GM06990 (cell line): Measurements from ENCODE around the gene TRIM38.
"Not testable (repeated sequence)": the region's sequence is repeated elsewhere in the genome, so short reads cannot be mapped to it uniquely, and the experiment has no call there.

Experiments used
- DNase-seq: peaks from one replicate; pipeline ENCODE4 v3.0.0-alpha.2; 2011; ENCODE audit not compliant: insufficient read length; ENCODE audit errors: extremely low read depth
- H3K27me3 ChIP-seq: replicated peaks from 2 replicates; pipeline ENCODE4 v1.6.0; 2011; ENCODE audit warnings: low read length; ENCODE audit not compliant: control insufficient read depth, insufficient read depth
- H3K36me3 ChIP-seq: 2 replicates; pipeline ENCODE4 v1.5.1; 2011; ENCODE audit warnings: low read length; ENCODE audit not compliant: control insufficient read depth, insufficient read depth
- H3K4me3 ChIP-seq: replicated peaks from 2 replicates; pipeline ENCODE4 v1.5.1; 2011; ENCODE audit warnings: low read depth, mild to moderate bottlenecking, control low read depth, low read length
- TF ChIP-seq, protein P1 (sequence below): IDR thresholded peaks from 2 replicates; pipeline ENCODE4 v1.5.1; 2011; ENCODE audit warnings: low read length, control low read depth, mild to moderate bottlenecking, inconsistent platforms; ENCODE audit not compliant: insufficient read depth, poor library complexity, severe bottlenecking

TRIM38 gene

DNA sequence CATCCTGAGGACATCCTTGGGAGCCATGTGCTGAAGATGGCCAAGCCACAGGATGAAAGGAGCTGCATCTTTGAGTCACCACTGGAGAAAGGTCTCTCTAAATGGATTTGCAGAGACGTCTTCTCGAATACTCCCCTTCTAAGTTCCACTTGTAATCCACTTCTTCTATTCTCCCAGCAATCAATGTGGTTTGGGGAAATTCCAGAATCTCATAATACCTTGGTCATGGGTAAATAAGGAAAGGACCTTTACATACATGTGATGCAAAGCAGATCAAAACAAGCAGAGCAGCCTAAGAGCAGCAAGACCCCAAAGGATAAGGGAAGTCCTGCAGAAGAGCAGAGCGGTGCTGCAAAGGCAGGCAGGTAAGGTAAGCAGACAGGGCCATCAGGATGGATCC, 35.3 kb downstream of the TRIM38 start:
- Histone ChIP-seq H3K27me3 (no peaks in the 10 kb centered on the region), H3K4me3 (no peak overlapping the region), H3K36me3 (no peaks in the 10 kb centered on the region; the same call in 1 of the 2 replicates)
- no peak for DNase-seq
- TF ChIP-seq, protein P1, sequence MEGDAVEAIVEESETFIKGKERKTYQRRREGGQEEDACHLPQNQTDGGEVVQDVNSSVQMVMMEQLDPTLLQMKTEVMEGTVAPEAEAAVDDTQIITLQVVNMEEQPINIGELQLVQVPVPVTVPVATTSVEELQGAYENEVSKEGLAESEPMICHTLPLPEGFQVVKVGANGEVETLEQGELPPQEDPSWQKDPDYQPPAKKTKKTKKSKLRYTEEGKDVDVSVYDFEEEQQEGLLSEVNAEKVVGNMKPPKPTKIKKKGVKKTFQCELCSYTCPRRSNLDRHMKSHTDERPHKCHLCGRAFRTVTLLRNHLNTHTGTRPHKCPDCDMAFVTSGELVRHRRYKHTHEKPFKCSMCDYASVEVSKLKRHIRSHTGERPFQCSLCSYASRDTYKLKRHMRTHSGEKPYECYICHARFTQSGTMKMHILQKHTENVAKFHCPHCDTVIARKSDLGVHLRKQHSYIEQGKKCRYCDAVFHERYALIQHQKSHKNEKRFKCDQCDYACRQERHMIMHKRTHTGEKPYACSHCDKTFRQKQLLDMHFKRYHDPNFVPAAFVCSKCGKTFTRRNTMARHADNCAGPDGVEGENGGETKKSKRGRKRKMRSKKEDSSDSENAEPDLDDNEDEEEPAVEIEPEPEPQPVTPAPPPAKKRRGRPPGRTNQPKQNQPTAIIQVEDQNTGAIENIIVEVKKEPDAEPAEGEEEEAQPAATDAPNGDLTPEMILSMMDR, result no peak

DNA sequence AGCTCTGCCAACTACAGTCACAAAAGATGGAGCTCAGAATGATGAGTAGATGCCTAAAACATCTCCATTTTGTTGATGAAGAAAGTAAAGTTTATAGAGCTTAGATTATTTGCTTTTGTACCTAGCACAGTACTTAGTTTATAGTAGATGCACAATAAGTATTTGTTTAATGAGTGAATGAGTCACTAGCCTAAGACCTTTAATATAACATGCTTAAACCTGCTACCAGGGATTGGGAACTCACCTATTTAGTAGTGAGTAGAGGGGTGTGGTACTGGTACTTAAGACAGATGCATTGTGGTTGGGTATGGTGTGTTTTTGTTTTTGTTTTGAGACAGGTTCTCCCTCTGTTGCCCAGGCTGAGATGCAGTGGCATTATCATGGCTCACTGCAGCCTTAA, 35.8 kb downstream of the TRIM38 start:
- Histone ChIP-seq H3K27me3 (no peaks in the 10 kb centered on the region), H3K36me3 (no peaks in the 10 kb centered on the region; the same call in 1 of the 2 replicates), H3K4me3 (no peak overlapping the region)
- DNase-seq, result no peak
- TF ChIP-seq, protein P1, result no peak

DNA sequence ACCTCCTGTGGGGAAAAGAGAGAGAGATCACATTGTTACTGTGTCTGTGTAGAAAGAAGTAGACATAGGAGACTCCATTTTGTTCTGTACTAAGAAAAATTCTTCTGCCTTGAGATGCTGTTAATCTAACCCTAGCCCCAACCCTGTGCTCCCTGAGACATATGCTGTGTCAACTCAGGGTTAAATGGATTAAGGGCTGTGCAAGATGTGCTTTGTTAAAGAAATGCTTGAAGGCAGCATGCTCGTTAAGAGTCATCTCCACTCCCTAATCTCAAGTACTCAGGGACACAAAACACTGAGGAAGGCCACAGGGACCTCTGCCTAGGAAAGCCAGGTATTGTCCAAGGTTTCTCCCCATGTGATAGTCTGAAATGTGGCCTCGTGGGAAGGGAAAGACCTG, 36.6 kb downstream of the TRIM38 start:
- not testable (repeated sequence) for H3K27me3 ChIP-seq, H3K4me3 ChIP-seq, H3K36me3 ChIP-seq, DNase-seq

DNA sequence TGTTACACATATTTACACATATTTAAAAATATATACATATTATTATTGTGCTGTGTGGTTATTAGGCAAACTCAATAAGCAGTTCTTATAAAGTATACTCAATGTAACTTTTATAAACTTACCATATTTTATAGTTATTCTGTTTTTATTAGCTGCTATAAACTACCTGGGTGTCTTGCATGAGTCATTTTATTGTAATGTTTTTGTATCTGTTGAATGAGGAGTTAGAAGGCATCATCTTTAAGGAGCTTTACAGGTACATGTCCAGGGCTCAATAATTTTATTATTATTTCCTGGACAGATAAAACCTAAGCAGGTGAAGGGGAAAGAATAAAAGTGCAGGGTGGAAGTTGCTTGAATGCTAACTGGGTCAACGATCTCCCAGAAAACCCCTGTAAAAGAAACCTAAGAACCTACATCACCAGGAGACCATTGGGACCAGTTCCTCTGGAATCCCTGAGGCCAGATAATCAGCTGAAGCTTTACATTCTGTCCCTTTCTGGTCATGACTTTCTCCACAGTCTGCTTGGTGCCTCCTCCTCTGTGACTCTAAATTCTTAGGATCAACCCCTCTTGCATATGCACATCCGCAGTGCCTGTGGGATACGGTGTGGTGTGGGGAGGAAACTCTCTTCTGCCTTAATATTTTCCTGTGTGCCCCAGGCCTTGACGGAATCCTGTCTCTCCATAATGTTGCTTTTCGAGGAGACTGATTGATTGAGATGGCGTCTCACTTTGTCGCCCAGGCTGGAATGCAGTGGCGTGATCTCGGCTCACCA, 38.0 kb downstream of the TRIM38 start:
- H3K4me3 ChIP-seq, result no peak overlapping the region
- no peak for DNase-seq
- no peaks in the 10 kb centered on the region; the same call in 1 of the 2 replicates for H3K36me3 ChIP-seq
- TF ChIP-seq, protein P1, result no peak
- H3K27me3 ChIP-seq, result no peaks in the 10 kb centered on the region

DNA sequence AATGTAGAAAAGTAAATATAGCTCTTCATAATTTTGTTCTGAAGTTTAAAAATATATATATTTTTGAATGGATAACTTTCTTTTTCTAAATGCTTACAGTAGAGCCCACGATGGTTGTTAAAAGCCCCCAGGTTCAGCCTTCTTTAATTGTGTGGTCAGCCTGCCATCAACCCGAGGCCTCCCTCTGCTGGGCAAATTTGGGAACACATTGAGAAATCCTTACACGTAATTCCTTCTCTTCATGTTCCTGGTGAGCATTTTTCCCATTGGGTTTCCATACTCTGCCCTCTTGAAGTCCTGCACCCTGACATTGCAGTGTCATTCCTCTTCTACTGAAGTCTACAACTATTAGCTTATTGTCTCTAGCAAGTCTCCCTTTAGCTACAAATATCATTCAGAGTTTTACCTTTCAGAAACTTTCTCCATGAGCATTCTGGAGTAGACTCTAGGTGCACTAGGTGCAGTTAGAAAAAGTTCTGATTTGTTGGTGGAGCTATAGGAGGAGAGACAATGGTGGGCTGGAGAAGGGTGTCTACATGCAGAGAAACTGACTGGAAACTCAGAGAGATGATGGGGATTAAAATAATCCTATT, 40.6 kb downstream of the TRIM38 start:
- Histone ChIP-seq H3K4me3 (no peak overlapping the region), H3K27me3 (no peaks in the 10 kb centered on the region), H3K36me3 (no peaks in the 10 kb centered on the region; the same call in 1 of the 2 replicates)
- no peak for DNase-seq
- TF ChIP-seq, protein P1, result peak; percentile 78

DNA sequence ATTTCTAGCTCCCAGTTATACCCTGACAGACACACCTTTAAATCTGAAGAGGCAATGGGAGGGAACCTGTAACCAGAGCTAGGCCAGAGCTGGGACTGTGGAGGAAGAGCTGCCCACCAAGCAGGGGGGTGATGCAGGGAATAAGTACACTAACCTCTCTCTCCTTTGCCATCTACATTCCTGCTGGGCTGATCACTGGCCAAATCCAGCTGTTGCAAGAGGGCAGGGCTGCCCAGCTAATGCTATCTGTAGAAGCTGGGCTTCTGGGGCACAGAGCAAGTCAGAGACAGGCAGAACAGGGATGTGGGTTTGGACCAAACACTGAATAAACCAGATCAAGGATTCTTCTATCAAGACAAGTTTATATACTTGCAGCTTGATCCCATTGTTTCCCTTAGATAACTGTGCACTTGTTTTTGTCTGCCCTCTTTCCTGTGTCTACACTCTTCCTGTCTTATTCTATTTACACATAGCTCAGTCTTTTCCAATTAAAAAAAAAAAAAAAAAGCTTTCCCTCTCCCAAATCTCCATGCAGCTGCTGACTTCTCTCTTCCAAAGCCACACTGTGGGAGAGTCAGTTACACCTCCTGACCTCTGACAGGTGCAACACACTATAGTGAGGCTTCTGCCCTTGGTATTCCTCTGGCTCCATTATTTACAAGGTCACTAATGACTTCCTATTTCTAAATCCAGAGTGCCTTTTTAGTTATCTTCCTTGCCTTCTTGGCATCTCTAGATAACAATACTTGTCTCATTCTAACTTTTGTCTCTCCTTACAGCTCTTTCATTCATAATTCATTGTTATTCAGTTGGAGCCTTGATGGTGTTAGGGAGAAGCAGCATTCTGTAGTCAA, 43.7 kb downstream of the TRIM38 start:
- Histone ChIP-seq H3K27me3 (no peaks in the 10 kb centered on the region), H3K4me3 (no peak overlapping the region), H3K36me3 (no peaks in the 10 kb centered on the region)
- TF ChIP-seq, protein P1, result no peak
- DNase-seq, result no peak

DNA sequence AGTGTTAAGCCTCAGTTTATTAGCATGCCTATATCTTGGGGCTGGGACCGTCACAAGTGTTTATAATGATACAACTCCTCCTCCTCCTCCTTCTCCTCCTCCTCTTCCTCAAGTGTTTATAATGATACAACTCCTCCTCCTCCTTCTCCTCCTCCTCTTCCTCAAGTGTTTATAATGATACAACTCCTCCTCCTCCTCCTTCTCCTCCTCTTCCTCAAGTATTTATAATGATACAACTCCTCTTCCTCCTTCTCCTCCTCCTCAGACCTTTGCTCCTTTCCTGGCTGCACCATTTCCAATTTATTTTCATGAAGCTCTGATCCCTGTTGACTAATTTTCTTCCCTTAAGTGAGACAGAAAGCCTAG, 44.3 kb downstream of the TRIM38 start:
- not testable (repeated sequence) for H3K27me3 ChIP-seq, H3K36me3 ChIP-seq, DNase-seq, H3K4me3 ChIP-seq
